A549 (cell line): ENCODE data around the gene DDR2. TPM values are rescaled to one million over a fixed set of nuclear protein-coding genes. Genes with fewer than 3 reads are reported as not detected.
"Not testable (repeated sequence)": the region's sequence is repeated elsewhere in the genome, so short reads cannot be mapped to it uniquely, and the experiment has no call there.

Source experiments
- ATAC-seq, 2 experiments: fragments of 200-7000 bp in 1 of 2; fragments of >200 bp in 1 of 2; cut with Nextera tagmentation in 1 of 2; cut with Tn5 transposase in 1 of 2; 3 replicates each; pipeline versions ENCODE4 v1.8.0 to v1.9.1; 2018 to 2020; ENCODE audit warnings: mild to moderate bottlenecking in 1 of 2, moderate library complexity in 1 of 2
- CTCF ChIA-PET: fragments of 300-600 bp; sonication (Branson Sonifier 250); formaldehyde crosslinking; extraction: SDS; loops from one replicate; lab custom pipeline; 2021; ENCODE audit warnings: antibody characterized with exemption, inconsistent platforms; lab: Yijun Ruan, JAX
- POLR2A ChIA-PET: fragments of 350-600 bp; formaldehyde crosslinking; extraction: SDS; loops from one replicate; lab custom pipeline; 2021; ENCODE audit warnings: antibody characterized with exemption, inconsistent platforms; lab: Yijun Ruan, JAX
- DNase-seq, 2 experiments: peaks; one replicate each; pipeline versions ENCODE4 v3.0.0 to v3.0.0-alpha.2; 2011 to 2016; ENCODE audit warnings: low read depth in 1 of 2, low spot score in 1 of 2
- FAIRE-seq: peaks from 2 replicates; lab custom pipeline; 2011; peaks lifted over from hg19 to GRCh38; lab: Jason Lieb, UNC
- H3K27ac ChIP-seq, 2 experiments: fragments of >200 bp; sonication (Bioruptor Twin); formaldehyde crosslinking; 3 replicates each; pipeline ENCODE4 v1.5.1; 2016 to 2017
- H3K4me1 ChIP-seq: fragments of >200 bp; sonication (Bioruptor Twin); formaldehyde crosslinking; 3 replicates; pipeline ENCODE4 v1.6.1; 2016
- H3K4me2 ChIP-seq: fragments of >200 bp; sonication (Bioruptor Twin); formaldehyde crosslinking; 3 replicates; pipeline ENCODE4 v1.6.1; 2016
- H3K4me3 ChIP-seq: fragments of >200 bp; sonication (Bioruptor Twin); formaldehyde crosslinking; 3 replicates; pipeline ENCODE4 v1.5.1; 2016
- H3K9me3 ChIP-seq: fragments of >200 bp; sonication (Bioruptor Twin); formaldehyde crosslinking; 3 replicates; pipeline ENCODE4 v1.6.1; 2016
- BHLHE40 ChIP-seq: IDR thresholded peaks from 2 replicates; pipeline ENCODE4 v1.6.1; 2012; ENCODE audit warnings: low read depth, low read length, inconsistent platforms
- CHD2 ChIP-seq: fragments of 150-350 bp; IDR thresholded peaks from 2 replicates; pipeline ENCODE4 v1.6.1; 2014; ENCODE audit warnings: low read length; ENCODE audit not compliant: partially characterized antibody
- CHD4 ChIP-seq: fragments of 200-600 bp; sonication (generic); IDR thresholded peaks from 2 replicates; pipeline ENCODE4 v1.6.1; 2016; ENCODE audit warnings: antibody characterized with exemption, mild to moderate bottlenecking, borderline replicate concordance
- ESRRA ChIP-seq: fragments of 150-350 bp; IDR thresholded peaks from 2 replicates; pipeline ENCODE4 v1.6.1; 2014; ENCODE audit warnings: mild to moderate bottlenecking, low read length, borderline replicate concordance
- FOSB ChIP-seq: fragments of 250-450 bp; sonication (Bioruptor Pico); IDR thresholded peaks from 2 replicates; pipeline ENCODE4 v1.5.0; 2020; ENCODE audit warnings: mild to moderate bottlenecking, moderate library complexity
- HDAC2 ChIP-seq: fragments of 200-600 bp; sonication (generic); IDR thresholded peaks from 2 replicates; pipeline ENCODE4 v1.6.1; 2016
- HOXA7 ChIP-seq: fragments of 250-450 bp; sonication (Bioruptor Pico); IDR thresholded peaks from 2 replicates; pipeline ENCODE4 v1.5.0; 2020; ENCODE audit warnings: mild to moderate bottlenecking, moderate library complexity
- HOXB13 ChIP-seq: fragments of 250-450 bp; sonication (Bioruptor Pico); IDR thresholded peaks from 2 replicates; pipeline ENCODE4 v1.5.0; 2020; ENCODE audit warnings: low read depth, mild to moderate bottlenecking, moderate library complexity
- HOXB5 ChIP-seq: fragments of 250-450 bp; sonication (Bioruptor Pico); IDR thresholded peaks from 2 replicates; pipeline ENCODE4 v1.5.0; 2020; ENCODE audit warnings: mild to moderate bottlenecking, moderate library complexity
- KDM5A ChIP-seq: fragments of 200-600 bp; sonication (generic); IDR thresholded peaks from 2 replicates; pipeline ENCODE4 v1.6.1; 2016; ENCODE audit warnings: antibody characterized with exemption, mild to moderate bottlenecking
- RAD21 ChIP-seq, 2 experiments: fragments of >200 bp in 1 of 2; sonication (Bioruptor Twin) in 1 of 2; formaldehyde crosslinking in 1 of 2; IDR thresholded peaks in 1 of 2; conservative IDR thresholded peaks in 1 of 2; 2 replicates in 1 of 2; 3 replicates in 1 of 2; pipeline ENCODE4 v1.6.1; 2012 to 2018; ENCODE audit warnings: inconsistent platforms in 1 of 2
- RNF2 ChIP-seq: fragments of 200-600 bp; sonication (generic); IDR thresholded peaks from 2 replicates; pipeline ENCODE4 v1.6.1; 2016; ENCODE audit warnings: low read depth, mild to moderate bottlenecking, antibody characterized with exemption, moderate library complexity, borderline replicate concordance
- ZSCAN20 ChIP-seq: fragments of 250-450 bp; sonication (Bioruptor Pico); IDR thresholded peaks from 2 replicates; pipeline ENCODE4 v1.8.0; 2022; ENCODE audit warnings: mild to moderate bottlenecking, moderate library complexity
- WGBS: methylation state at CpG from one replicate; pipeline ENCODE4 v1.1.6; 2017; ENCODE audit errors: missing lambda C conversion rate; 5-methylcytosine and 5-hydroxymethylcytosine counted together
- polyA minus RNA-seq: library from RNA; depleted of rRNA, polyadenylated mRNA; stranded (reverse); fragments of >200 nt; gene quantifications from 2 replicates; pipeline ENCODE4 v1.2.3, GENCODE V29; 2011; rRNA and poly(A)+ RNA removed
- polyA plus RNA-seq, 4 experiments: library from polyadenylated mRNA; depleted of rRNA in 3 of 4; stranded (reverse); fragments of >200 nt; fragmentation: RNase III in 1 of 4; extraction: RNeasy Plus Mini Kit Qiagen cat#74134 plus additional on column Dnase treatment in 1 of 4; gene quantifications; 2 replicates in 3 of 4; 3 replicates in 1 of 4; pipeline ENCODE4 v1.2.3, GENCODE V29; 2011 to 2017
- TF ChIP-seq, protein P1 (sequence below): IDR thresholded peaks from 2 replicates; pipeline ENCODE4 v1.6.1; 2012; ENCODE audit warnings: low read depth, borderline replicate concordance
- TF ChIP-seq, protein P2 (sequence below): fragments of 200-600 bp; sonication (generic); IDR thresholded peaks from 2 replicates; pipeline ENCODE4 v1.6.1; 2016; ENCODE audit warnings: antibody characterized with exemption, mild to moderate bottlenecking, moderate library complexity

Gene DDR2
- 0.46 and 0.49 TPM in 2 replicates for polyA plus RNA-seq (2011; rRNA removed)
- polyA plus RNA-seq (2012; cell fraction: cytosol; rRNA removed), result 0.09 and 0.12 TPM in 2 replicates
- polyA plus RNA-seq (2012; cell fraction: nucleus; rRNA removed), result 0.20 and 0.29 TPM in 2 replicates
- polyA plus RNA-seq (2017; fragmentation: RNase III; extraction: RNeasy Plus Mini Kit Qiagen cat#74134 plus additional on column Dnase treatment), result 0.12 to 0.14 TPM (median 0.14 TPM) in 3 replicates
- 0.58 and 1.4 TPM in 2 replicates for polyA minus RNA-seq

DNA sequence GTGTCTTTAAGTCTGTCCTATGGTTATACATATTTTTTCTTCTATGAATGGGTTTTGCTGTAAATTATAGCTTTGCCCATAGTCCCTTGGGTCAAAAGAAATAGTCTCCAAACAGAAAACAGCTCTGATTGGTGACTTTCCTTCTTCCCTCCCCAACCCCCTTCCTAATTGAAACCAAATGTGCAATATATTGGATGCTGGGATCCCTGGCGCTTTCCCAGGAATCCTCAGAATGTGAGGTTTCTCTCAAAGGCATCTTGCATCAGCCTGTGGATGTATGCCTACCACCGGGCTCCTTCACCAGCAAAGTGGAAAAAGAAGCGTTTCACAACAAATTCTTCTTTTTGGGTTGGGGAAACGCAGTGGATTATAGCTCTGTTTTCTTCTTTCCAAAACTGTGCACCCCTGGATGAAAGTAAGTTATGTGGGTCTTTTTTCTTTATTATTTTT, at the start of gene DDR2:
DDR2 (plus strand) TSS at position 248 of the 450 bp plus-strand sequence. CDS start 86,600 bp downstream, outside the sequence.
- FAIRE-seq, result no peak
- no peak within 1 kb of the TSS for H3K4me3 ChIP-seq
- H3K4me2 ChIP-seq, result no peak within 1 kb of the TSS
- TF ChIP-seq HDAC2, result no peak
- TF ChIP-seq, protein P1, sequence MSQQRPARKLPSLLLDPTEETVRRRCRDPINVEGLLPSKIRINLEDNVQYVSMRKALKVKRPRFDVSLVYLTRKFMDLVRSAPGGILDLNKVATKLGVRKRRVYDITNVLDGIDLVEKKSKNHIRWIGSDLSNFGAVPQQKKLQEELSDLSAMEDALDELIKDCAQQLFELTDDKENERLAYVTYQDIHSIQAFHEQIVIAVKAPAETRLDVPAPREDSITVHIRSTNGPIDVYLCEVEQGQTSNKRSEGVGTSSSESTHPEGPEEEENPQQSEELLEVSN, result no peak
- TF ChIP-seq CHD2, result no peak
- TF ChIP-seq FOSB (CRISPR knock-in tag), result no peak
- no peak for TF ChIP-seq HOXB13
- TF ChIP-seq, protein P2, sequence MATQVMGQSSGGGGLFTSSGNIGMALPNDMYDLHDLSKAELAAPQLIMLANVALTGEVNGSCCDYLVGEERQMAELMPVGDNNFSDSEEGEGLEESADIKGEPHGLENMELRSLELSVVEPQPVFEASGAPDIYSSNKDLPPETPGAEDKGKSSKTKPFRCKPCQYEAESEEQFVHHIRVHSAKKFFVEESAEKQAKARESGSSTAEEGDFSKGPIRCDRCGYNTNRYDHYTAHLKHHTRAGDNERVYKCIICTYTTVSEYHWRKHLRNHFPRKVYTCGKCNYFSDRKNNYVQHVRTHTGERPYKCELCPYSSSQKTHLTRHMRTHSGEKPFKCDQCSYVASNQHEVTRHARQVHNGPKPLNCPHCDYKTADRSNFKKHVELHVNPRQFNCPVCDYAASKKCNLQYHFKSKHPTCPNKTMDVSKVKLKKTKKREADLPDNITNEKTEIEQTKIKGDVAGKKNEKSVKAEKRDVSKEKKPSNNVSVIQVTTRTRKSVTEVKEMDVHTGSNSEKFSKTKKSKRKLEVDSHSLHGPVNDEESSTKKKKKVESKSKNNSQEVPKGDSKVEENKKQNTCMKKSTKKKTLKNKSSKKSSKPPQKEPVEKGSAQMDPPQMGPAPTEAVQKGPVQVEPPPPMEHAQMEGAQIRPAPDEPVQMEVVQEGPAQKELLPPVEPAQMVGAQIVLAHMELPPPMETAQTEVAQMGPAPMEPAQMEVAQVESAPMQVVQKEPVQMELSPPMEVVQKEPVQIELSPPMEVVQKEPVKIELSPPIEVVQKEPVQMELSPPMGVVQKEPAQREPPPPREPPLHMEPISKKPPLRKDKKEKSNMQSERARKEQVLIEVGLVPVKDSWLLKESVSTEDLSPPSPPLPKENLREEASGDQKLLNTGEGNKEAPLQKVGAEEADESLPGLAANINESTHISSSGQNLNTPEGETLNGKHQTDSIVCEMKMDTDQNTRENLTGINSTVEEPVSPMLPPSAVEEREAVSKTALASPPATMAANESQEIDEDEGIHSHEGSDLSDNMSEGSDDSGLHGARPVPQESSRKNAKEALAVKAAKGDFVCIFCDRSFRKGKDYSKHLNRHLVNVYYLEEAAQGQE, result no peak
- TF ChIP-seq KDM5A, result no peak
- no peak for TF ChIP-seq CHD4
- no peak for TF ChIP-seq BHLHE40
- no peak for TF ChIP-seq RNF2
- no peak for TF ChIP-seq ESRRA
- TF ChIP-seq HOXB5, result no peak
- no peak for TF ChIP-seq ZSCAN20 (CRISPR knock-in tag)
- no peak for TF ChIP-seq HOXA7 (CRISPR knock-in tag)
- no peak for TF ChIP-seq RAD21 (conservative IDR thresholded peaks at IDR 0.05 in 1 of 2, IDR thresholded peaks at IDR 0.05 in 1 of 2)
- H3K4me1 ChIP-seq, result no peaks in the 10 kb centered on the region
- DNase-seq, result no peak
- CTCF ChIA-PET, result interaction anchor here (1.8 to 4.6 kb wide), 2 partner anchors 9 to 19 kb away, joined by 5 to 23 read pairs; no protein-coding TSS in a partner anchor
- no peak within 1 kb of the TSS for H3K27ac ChIP-seq
- ATAC-seq, result no peak
- whole genome bisulfite sequencing, result 78% methylated on average over 4 of the region's 4 CpGs
- no peaks in the 10 kb centered on the region for H3K9me3 ChIP-seq
- POLR2A ChIA-PET, result no interaction called here

DNA sequence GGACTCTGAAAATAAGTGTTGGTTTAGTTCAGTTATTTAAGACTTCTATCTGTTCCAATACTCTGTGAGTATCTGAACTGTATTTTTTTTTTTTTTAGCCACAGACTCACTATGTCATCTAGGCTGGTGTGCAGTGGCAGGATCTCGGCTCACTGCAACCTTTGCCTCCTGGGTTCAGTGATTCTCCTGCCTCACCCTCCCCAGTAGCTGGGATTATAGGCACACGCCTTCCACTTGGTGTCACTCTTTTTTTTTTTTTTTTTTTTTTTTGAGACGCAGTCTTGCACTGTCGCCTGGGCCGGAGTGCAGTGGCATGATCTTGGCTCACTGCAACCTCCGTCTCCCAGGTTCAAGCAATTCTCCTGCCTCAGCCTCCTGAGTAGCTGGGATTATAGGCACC, 49.4 kb upstream of the DDR2 start:
- H3K9me3 ChIP-seq, ATAC-seq, H3K27ac ChIP-seq, DNase-seq, FAIRE-seq, CTCF ChIA-PET, H3K4me2 ChIP-seq, H3K4me3 ChIP-seq, H3K4me1 ChIP-seq: not testable (repeated sequence)
- WGBS, result 79% methylated on average over 6 of the region's 6 CpGs
- POLR2A ChIA-PET, result interaction anchor here (0.6 kb wide), 1 partner anchor 14 kb away, joined by 9 read pairs; no protein-coding TSS in a partner anchor

DNA sequence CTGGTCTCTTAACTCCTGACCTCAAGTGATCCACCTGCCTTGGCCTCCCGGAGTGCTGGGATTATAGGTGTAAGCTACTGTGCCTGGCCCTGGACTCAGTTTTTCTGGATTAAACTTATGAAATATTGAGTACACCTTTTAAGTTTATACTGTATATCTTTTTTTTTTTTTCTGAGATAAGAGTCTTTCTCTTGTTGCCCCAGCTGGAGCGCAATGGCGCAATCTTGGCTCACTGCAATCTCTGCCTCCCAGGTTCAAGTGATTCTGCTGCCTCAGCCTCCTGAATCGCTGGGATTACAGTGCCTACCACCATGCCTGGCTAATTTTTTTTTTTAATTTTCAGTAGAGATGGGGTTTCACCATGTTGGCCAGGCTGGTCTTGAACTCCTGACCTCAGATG, 47.2 kb upstream of the DDR2 start:
- 97% methylated on average over 4 of the region's 4 CpGs for WGBS
- not testable (repeated sequence) for FAIRE-seq

More for the DNA sequence above, 47.2 kb upstream of the DDR2 start:
- DNase-seq, CTCF ChIA-PET, H3K27ac ChIP-seq, ATAC-seq, H3K9me3 ChIP-seq, H3K4me3 ChIP-seq, H3K4me2 ChIP-seq, POLR2A ChIA-PET, H3K4me1 ChIP-seq: not testable (repeated sequence)
